Left ventricle myocardium inferior (tissue), 1 donor: ENCODE results near the gene GFER. TPM values are rescaled to one million over a fixed set of nuclear protein-coding genes. Genes with fewer than 3 reads are reported as not detected.

ENCODE experiments used
- DNase-seq: peaks from one replicate; pipeline ENCODE4 v3.0.0-alpha.2; 2020
- H3K27ac ChIP-seq: fragments of 200-600 bp; replicated peaks from 2 replicates; pipeline ENCODE4 v1.8.0; 2021
- H3K27me3 ChIP-seq: fragments of 200-600 bp; 2 replicates; pipeline ENCODE4 v1.8.0; 2021; ENCODE audit warnings: low read depth
- H3K36me3 ChIP-seq: fragments of 200-600 bp; 2 replicates; pipeline ENCODE4 v1.8.0; 2021
- H3K4me1 ChIP-seq: fragments of 200-600 bp; 2 replicates; pipeline ENCODE4 v1.8.0; 2021
- H3K4me3 ChIP-seq: fragments of 200-600 bp; 2 replicates; pipeline ENCODE4 v1.8.0; 2021; ENCODE audit warnings: mild to moderate bottlenecking, moderate library complexity
- H3K9me3 ChIP-seq: fragments of 200-600 bp; replicated peaks from 2 replicates; pipeline ENCODE4 v1.8.0; 2021
- intact Hi-C: fragments of 100-400 bp; cut with micrococcal nuclease; formaldehyde crosslinking; loops from one replicate; pipeline ENCODE4 v1.11.0; 2022
- total RNA-seq: library from RNA; stranded (reverse); fragmentation: NEBNext Ultra II Directional; extraction: Animal tissue kit (Norgen Biotek cat#: 25700); gene quantifications from one replicate; pipeline ENCODE4 v1.2.1, GENCODE V29; 2021
- TF ChIP-seq, protein P1 (sequence below): fragments of 200-600 bp; IDR thresholded peaks from 2 replicates; pipeline ENCODE4 v1.8.0; 2021; ENCODE audit warnings: antibody characterized with exemption, mild to moderate bottlenecking, borderline replicate concordance
- donor health status: DM: no; HTN: yes; CAD: no; lungs with severe emphysema.

GFER gene
- total RNA-seq, 1 donor from 2014 or later = 23.3 TPM

DNA sequence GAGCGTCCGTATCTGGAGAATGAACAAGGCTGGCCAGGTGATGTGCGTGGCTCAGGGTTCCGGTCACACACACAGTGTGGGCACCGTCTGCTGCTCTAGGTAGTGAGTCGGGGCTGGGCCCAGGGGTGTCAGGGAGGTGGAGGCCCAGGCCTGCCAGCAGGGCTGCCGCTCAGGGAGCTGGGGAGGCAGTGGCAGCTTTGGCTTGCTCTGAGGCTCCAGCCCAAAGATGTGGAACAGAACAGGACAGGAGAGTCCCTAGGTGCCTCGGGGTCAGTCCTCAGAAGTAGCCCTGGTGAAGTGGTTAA, 7.8 kb upstream of the GFER start:
- H3K27me3 ChIP-seq = peaks cover 66% of the 10 kb centered on the region
- no peak overlapping the region for H3K27ac ChIP-seq
- no peaks in the 10 kb centered on the region for H3K9me3 ChIP-seq
- TF ChIP-seq, protein P1, sequence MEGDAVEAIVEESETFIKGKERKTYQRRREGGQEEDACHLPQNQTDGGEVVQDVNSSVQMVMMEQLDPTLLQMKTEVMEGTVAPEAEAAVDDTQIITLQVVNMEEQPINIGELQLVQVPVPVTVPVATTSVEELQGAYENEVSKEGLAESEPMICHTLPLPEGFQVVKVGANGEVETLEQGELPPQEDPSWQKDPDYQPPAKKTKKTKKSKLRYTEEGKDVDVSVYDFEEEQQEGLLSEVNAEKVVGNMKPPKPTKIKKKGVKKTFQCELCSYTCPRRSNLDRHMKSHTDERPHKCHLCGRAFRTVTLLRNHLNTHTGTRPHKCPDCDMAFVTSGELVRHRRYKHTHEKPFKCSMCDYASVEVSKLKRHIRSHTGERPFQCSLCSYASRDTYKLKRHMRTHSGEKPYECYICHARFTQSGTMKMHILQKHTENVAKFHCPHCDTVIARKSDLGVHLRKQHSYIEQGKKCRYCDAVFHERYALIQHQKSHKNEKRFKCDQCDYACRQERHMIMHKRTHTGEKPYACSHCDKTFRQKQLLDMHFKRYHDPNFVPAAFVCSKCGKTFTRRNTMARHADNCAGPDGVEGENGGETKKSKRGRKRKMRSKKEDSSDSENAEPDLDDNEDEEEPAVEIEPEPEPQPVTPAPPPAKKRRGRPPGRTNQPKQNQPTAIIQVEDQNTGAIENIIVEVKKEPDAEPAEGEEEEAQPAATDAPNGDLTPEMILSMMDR = no peak
- no peak overlapping the region for H3K4me3 ChIP-seq
- peaks cover 48% of the 10 kb centered on the region for H3K4me1 ChIP-seq
- peaks cover 54% of the 10 kb centered on the region for H3K36me3 ChIP-seq
- intact Hi-C loops = no loop called here
- DNase-seq = no peak

DNA sequence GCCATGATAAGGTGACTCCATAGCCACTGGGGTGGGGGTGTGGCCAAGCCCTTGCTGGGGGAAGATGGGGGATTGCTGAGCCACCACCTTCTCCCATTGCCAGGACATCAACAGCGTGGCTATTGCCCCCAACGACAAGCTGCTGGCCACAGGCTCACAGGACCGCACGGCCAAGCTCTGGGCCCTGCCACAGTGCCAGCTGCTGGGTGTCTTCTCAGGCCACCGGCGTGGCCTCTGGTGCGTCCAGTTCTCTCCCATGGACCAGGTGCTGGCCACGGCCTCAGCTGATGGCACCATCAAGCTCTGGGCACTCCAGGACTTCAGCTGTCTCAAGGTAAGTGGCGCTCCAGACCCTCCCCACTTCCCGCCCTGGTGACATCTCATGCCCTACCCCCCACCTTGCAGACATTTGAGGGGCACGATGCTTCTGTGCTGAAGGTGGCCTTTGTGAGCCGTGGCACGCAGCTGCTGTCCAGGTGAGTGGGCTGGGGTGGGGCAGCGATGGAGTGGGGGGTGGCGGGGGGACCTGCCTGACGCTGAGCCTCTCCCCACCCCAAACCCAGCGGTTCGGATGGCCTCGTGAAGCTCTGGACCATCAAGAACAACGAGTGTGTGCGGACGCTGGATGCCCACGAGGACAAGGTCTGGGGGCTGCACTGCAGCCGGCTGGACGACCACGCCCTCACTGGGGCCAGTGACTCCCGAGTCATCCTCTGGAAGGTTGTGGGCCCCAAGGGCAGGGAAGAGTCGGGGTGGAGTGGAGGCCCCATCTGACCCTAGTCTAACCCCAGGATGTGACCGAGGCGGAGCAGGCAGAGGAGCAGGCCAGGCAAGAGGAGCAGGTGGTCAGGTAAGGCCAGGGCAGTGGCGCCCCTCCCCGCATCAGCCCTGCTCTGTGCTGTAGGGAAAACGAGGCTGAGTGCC, 6.8 kb upstream of the GFER start:
- intact Hi-C loops = no loop called here
- Histone ChIP-seq H3K27me3 (peaks cover 77% of the 10 kb centered on the region), H3K36me3 (peaks cover 54% of the 10 kb centered on the region)

DNA sequence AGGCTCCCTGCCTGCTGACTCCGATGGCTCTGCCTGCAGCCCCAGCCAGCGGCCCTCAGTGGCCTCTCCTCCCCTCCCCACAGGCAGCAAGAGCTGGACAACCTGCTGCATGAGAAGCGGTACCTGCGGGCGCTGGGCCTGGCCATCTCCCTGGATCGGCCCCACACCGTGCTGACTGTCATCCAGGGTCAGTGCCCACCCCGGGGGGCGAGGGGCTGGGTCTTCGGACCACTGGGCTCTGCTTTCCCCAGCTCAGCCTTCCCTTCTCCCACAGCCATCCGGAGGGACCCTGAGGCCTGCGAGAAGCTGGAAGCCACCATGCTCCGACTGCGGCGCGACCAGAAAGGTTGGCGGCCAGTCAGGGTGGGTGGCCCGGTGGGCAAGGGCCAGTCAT, 6.1 kb upstream of the GFER start:
- H3K4me1 ChIP-seq = peaks cover 33% of the 10 kb centered on the region
- H3K36me3 ChIP-seq = peaks cover 54% of the 10 kb centered on the region
- intact Hi-C loops = no loop called here
- DNase-seq = no peak
- TF ChIP-seq, protein P1 = no peak
- no peaks in the 10 kb centered on the region for H3K9me3 ChIP-seq
- H3K4me3 ChIP-seq = no peak overlapping the region
- H3K27me3 ChIP-seq = peaks cover 83% of the 10 kb centered on the region
- no peak overlapping the region for H3K27ac ChIP-seq

More for the DNA sequence above, 6.8 kb upstream of the GFER start:
- Histone ChIP-seq H3K9me3 (no peaks in the 10 kb centered on the region), H3K27ac (no peak overlapping the region), H3K4me3 (no peak overlapping the region), H3K4me1 (peaks cover 39% of the 10 kb centered on the region)
- DNase-seq = no peak
- TF ChIP-seq, protein P1 = no peak

DNA sequence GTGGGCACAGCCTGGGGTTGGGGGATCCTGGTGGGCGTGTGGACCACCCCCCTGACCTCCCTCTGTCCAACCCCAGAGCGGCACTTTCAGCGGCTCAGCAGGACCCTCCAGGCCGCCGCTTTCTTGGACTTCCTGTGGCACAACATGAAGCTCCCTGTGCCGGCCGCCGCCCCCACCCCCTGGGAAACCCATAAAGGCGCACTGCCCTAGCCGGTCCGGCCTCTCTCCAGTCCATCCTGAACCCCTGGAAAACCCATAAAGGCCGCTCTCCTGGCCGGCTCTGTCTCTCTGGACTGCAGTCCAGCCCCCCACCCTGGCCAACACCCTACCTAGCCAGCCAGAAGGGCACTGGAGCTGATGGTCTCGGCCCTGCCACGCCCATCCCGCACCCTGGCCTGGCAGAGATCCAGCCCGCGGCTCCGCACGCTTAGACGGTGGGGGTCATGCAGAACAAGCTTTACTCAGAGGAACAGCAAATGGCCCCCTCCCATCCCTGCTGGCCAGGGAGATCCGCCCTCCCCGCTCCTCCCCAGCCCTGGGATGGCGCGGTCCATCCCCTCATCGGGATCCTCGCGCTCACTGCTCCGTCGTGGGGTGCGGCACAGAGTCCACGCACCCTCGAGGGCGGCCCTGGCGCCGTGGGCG, 5.4 kb upstream of the GFER start:
- peaks cover 84% of the 10 kb centered on the region for H3K27me3 ChIP-seq
- DNase-seq = no peak
- H3K4me3 ChIP-seq = no peak overlapping the region
- TF ChIP-seq, protein P1 = no peak
- H3K4me1 ChIP-seq = peaks cover 32% of the 10 kb centered on the region
- no peak overlapping the region for H3K27ac ChIP-seq
- no peaks in the 10 kb centered on the region for H3K9me3 ChIP-seq
- intact Hi-C loops = no loop called here
- peaks cover 54% of the 10 kb centered on the region for H3K36me3 ChIP-seq

DNA sequence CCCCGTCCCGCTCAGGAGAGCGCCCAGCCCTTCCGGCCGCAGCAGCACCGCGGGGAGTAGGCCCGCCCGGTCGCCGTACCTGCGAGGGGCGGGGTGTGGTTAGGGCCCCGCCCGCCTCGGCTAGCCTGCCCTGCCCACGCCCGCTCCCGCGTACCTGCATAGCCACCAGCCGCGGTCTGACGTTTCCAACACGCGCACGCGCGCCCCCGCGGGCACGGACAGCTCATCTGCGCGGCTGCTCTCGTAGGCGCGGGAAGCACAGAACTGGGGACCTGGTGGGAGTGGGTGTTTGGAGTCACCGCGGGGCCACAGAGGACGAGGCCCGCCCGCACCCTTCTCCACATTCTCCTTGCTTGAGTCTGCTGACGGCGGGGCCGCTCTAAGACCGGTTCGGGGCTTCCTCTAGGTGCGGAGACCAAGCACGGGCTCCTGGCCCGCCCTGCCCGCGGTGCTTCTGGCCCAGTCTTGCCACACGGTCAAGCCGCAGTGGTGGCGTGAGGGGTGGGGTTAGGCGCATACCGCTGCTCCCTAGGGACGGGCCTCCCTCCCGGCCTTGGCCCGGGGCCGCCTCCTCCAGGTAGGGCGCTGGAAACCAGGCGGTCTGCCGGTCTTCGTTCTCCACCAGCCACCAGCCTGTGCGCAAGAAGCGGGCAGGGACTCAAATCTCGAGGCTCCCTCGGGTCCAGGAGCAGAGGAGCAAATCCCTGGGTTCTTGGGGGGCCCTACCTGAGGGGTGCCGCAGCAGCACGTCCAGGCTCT, 4.5 kb upstream of the GFER start:
- no peak overlapping the region for H3K27ac ChIP-seq
- H3K27me3 ChIP-seq = peaks cover 84% of the 10 kb centered on the region
- H3K4me3 ChIP-seq = no peak overlapping the region
- peaks cover 48% of the 10 kb centered on the region for H3K36me3 ChIP-seq
- TF ChIP-seq, protein P1 = no peak
- H3K4me1 ChIP-seq = peaks cover 35% of the 10 kb centered on the region
- no peak for DNase-seq
- intact Hi-C loops = no loop called here
- H3K9me3 ChIP-seq = no peaks in the 10 kb centered on the region
